Stimulated activated CD4-positive, alpha-beta T cell treated with anti-CD3 and anti-CD28 coated beads, Interleukin-12 subunit alpha, Interleukin-12 subunit beta, amount 100 ng/mL, for 48 hours (primary cell): Measurements from ENCODE around the gene SLC23A1.

ENCODE experiments used
- DNase-seq, 3 donors: peaks; one replicate each; pipeline ENCODE4 v3.0.0-alpha.2; 2020; ENCODE audit warnings: low read depth in 2 of 3, low spot score in 1 of 3

Gene SLC23A1

DNA sequence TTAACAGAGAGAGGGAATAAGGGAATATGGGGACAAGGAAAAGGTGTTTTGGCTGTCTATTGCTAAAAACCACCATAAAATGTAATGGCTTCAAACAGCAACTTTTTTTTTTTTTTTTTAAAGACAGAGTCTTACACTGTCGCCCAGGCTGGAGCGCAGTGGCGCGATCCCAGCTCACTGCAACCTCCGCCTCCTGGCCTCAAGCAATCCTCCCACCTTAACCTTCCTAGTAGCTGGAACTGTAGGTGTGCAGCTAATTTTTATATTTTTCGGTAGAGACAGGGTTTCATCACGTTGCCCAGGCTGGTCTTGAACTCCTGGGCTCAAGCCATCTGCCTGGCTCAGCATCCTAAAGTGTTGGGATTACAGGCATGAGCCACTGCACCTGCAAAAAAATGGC lies 25.1 kb upstream of the SLC23A1 start:
- DNase-seq = no peak

DNA sequence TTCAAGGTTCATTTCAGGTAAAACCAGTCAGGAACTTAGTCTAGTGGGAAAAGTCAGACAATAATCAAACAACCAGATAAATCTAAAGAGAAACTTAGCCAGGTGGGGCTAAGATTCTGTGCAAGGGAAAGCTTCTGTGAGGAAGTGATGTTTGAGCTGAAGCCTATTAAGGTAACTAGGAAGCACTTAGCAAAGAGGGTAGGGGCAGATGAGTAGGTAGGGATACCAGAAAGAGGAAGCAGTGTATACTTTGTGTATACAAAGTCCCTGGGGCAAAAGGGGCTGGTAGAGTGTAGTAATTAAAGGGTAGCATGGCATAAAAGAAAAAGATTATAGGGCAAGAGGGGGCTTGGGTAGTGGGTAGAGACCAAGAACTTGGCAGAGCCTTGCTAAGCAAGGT lies 24.4 kb upstream of the SLC23A1 start:
- DNase-seq = no peak

DNA sequence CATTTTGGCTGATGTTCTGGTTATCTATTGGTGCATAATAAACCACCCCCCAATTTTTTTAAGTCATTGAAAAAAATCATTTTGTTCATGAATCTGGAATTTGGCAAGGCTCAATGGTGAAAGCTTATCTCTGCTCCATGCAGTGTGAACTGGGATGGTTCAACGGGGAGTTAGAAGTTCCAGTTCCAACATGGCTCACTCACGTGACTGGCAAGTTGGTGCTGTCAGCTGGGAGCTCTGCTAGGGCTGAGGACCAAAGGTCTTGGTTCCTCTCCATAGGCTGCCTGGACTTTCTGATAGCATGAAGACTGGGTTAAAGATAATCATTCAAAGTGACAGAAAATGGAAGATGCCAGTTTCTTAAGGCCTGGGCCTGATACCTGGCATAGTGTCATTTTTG lies 23.9 kb upstream of the SLC23A1 start:
- DNase-seq = no peak

DNA sequence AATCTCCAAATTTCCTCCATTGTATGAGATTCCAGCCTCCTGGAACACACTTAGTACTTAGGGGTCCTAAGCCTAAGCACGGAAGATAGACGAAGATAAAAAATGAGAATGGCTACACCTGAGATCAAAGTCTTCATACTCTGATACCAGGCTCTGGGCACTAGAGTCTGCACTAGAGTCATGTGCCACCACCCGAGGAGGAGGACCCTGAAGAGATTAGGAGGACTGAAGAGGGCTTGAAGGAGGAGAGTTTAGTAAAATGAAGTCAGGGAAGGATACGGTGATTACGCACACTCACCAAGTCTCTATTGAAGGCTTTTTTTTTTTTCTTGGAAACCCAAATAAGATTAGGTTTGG lies 21.4 kb upstream of the SLC23A1 start:
- no peak for DNase-seq

DNA sequence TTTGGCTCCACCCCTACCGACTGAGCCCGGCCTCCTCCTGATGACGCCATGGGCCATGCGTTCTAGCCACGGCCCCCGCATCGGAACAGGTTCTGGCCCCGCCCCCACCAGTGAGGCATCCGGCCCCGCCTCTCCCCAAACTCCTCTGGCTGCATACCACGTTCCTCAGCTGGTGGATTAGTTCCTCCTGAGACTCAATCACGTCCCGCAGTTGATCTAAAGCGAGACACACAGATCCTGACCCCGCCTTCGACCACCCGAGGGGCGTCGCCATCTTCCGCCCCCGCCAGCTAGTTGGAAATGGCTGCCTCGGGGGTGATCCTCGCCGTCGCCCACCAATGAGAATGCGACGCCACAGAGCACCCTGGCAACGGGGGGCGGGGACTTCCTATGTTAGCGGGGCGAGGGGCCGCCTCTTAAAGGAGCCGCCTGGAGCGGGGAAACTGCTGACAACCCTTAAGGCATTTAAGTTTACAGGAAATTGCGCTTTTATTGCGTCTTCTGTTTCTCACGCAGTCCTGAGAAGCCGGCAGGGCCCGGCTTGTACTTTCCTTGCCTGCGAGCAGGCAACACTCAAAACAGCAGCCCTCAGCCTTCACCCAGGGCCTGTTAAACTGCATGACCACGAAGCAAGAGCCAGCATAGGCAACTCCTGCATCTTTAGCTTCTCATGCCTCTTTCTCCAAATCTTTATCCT lies 20.8 kb upstream of the SLC23A1 start, which contains the start of gene SPATA24:
SPATA24 (minus strand) TSS at position 303 of the 697 bp plus-strand sequence; CDS start at position 274, 29 bp downstream.
- peak; percentile 96 to 98 (median 98) for DNase-seq

DNA sequence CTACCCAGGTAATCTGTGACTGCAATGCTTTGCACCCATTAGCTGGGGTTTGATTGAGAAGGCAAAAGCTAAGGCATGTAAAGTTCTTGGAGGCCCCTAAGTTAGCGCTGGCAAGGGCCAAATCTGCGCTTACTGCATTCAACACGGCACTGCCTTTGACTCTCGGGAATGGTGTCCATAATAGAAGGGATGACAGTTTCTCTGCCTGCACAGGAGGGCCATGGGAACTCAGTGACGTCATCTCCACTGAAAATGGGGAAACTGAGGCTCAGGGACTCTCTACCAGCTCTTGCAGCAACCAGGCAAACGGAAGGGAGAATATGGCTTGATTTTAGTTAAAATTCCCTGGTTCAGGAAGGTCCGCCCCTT lies 20.3 kb upstream of the SLC23A1 start:
- DNase-seq = no peak

DNA sequence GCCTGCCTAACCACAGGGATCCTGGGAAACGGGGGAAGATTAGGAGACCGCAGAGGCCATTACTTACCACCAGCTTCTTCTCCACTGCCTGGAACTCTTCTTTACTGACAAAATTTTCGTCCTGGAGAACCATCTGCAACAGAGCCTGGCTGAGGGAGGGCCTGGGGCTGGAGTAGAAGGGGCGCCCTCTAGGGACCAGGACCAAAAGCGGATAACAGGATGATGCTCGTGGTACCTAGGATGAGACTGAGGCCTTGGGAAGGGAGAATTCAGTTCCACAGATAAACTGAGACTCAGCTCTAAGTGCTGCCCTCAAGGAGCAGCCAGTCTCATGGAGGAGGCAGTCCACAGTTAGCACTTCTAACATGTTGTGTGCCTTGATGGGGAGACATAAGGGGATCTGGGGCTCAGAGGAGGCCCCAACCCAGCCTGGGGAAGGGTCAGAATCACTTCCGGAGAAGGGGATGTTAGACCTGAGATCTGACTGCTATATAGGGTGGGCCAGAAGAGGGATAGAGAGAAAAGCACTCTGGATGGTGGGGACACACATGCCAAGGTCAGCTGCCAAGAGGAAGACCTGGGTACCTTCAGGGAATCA lies 19.6 kb upstream of the SLC23A1 start:
- DNase-seq = no peak

DNA sequence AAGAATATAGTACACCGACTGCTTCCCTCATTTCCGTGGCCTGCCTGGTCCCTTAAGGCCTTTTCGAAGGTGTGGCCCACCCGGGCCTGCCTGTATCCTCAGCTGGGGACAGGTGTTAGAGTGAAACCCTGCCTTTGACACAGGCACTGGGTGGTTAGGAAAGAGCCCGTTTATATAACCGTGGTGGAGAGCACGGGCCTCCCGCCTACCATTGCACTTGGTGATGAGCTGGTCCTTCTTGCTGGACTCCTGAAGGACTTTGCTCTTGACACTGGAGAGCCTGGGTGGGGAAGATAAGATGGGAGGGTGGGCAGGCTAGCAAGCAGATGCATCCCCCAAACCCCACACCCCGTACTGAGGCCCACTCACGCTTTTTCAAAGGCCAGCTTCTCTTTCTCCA lies 18.4 kb upstream of the SLC23A1 start:
- DNase-seq = no peak

DNA sequence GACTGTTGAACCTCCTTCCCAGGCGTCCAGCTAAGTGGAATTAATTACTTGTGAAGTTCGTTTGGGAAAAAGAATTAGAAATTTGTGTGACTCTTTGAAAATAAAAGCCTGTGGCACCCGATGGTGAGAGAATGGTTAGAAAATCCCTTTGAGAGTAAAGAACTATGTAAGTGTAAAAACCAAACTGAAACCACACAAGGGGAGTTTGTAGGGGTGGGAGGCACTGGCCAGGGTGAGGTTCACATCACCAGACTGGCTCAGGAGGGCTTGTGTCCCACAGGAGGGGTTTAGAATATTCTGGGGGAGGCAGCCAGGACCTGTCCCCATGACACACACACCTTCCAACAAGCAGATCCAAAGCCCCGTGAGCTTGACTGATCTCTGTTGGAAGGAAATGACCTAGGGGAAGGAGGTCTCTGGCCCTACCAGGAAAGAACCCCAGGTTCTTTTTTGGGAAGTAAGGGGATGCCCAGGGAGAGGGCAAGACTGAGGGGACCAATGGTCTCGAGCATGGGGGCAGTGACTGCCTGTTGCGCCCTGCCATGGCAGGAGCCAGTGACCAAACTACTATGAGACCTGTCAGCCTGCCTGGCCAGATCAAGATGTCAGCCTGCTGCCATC lies 16.5 kb upstream of the SLC23A1 start:
- no peak for DNase-seq

DNA sequence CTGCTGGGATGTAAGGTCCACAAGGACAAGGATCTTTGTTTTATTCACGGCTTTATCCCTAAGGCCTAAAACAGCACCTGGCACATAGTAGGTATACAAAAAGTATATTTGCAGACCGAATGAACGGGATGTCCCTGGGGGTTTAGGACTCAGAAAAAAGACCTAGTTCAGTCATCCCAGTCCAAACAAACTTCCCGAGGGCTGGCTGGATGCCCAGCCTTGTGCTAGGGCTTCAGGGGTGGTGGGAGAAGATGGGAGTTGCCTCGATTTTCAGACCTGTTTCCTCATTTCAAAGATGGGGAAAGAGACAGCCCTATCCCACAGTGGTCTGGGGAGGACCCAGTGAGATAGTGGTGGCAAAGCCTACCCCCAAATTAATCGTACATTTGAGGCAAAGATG lies 14.8 kb upstream of the SLC23A1 start:
- no peak for DNase-seq

DNA sequence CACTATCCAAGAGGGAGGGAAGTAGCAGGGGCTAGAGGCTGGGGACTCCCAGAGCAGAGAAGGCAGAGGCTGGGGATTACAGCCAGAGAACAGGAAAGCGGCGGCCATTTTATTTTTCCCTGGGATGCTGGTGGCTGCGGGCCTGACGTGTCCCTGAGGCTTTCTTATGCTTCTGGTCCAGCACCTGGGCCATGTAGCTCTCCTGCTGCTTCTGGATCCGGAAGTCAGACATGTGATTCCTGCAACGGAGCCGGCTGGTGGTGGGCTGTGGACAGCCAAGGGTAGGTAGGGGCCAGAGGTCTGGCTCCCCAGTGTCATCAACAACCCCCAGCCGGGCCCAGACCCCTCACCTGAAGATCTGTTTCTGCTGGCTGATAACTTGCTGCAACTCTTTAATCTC lies 13.6 kb upstream of the SLC23A1 start:
- DNase-seq = no peak

DNA sequence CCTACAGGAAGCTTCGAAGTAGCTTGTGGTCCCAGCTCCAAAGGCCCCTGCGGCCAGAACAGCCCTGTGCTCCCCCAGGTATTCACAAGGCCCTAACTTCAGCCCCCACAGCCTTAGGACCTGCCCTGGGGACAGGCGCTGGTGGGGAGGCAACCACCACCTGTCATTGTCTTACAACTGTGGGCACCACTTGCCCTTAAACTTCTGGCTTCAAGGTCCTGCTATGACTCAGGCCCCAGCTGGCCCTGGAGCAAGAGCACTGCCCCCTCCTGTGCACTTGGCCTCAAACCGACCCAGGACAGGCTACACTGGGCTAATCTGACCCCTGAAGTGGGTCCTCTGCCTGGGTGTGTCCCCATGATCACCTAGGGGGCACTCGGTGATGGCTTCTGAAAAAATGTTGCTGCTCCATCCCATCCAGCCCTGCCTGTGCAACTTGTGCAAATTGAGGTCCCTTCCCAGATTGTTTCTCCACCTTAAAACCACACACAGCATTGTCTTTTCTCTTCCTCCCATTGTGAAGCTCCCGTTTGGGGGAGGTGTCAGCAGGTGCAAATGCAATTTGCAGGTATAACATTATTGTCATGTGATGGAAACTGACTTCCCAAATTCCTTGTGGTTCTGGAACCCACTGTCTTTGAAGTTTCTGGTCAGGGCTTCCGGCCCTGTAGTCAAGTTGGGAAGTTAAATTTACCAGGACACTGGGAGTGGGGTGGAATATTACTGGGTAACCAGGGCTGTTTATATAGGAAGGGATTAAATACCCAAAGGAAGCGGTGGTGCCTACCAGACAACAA lies 12.9 kb upstream of the SLC23A1 start:
- DNase-seq = no peak

DNA sequence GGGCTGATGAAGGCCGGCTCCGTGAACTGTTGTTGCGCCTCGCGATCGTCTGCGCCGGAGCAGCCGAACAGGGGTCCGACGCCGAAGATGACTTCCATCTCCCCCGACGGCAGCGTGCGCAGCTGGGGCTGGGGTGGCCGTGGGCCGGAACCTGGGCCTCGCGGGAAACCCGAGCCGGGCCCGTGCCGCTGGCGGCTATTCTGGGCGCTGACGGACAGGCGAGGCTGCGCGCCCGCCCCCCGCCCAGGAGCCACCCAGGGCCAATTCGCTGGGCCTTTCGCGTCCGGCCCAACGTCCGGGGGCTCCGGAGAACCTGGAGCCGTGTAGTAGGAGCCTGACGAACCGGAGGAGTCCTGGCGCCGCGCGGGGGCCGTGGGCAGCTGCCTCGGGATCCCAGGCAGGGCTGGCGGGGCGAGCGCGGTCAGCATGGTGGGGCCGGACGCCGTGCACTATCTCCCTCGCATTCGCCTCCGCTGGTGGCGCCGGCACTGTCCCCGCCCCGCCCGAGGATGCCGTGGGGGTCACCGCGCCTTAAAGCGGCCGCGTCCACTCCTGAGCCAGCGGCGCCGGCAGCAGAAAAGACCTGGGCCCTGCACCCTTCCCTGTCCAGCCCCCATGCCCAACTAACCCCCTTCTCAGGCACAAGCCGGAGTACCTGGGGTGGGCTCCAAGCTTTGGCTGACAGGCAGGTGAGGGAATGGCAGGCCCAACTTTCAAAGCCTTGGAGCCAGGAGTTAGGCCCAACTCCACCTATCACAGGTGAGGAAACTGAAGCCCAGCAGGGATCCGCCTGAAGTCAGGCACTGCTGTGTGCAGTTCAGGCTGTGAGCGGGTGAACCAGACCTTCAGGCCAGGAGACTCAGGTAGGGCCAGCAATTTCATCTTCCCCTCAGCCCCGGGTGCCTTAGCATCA lies 11.8 kb upstream of the SLC23A1 start, which contains the start of gene PROB1:
PROB1 (minus strand) TSS at position 451 of the 913 bp plus-strand sequence; CDS start at position 428, 23 bp downstream.
- no peak for DNase-seq

DNA sequence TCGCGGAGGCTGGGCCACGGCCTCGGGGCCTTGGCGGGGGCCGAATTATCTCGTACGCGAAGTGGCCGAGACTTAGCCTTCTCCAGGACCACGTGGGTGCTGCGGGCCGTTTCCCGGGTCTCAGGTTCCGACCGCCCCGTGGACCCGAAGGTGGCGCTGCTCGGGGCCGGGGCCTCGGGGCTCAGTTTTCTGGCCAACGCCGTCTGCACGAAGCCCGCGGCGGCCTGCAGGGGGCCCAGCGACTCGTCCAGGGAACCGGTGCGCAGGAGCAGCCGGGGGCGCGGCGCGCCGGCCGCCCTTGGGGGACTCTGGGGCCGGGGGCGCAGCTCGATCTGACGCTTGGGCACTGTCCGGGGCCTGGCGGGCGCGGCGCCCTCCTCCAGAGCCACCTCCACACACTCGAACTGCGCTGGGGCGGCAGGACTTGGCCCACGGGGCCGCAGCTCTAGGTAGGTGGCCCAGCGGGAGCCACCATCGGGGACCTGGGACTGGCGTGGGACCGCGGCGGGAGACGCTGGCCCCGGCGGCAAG lies 11.1 kb upstream of the SLC23A1 start:
- DNase-seq = peak in 2 of 3 donors; percentile 48 to 56

DNA sequence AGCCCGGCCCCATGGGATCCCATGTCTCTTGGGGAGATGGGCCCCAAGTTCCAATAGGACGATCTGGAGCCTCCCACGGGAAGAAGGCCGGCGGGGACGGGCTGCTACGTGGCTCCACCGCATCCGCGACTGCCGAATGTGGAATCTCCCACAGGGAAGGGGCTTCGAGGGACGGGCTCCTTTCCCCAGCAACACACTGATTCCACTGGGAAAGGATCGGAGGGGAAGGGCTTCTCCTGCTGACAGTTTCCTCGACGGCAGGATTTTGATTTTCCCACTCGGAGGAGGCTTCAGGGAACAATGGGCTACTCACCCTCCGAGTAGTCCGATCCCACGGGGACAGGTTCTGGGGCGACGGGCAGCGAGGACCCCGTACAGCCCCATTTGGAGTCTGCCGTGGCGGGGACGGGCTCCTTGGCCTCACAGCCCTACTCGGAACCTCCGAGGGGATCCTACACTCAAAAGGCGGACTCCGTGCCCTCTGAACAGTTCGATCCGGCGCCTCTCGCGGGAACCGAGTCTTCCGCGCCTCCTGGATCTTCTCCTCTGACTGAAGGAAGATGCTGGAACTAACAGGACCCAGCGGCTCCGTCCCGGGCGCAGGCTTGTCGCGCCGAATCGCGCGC lies 10.5 kb upstream of the SLC23A1 start:
- no peak for DNase-seq

DNA sequence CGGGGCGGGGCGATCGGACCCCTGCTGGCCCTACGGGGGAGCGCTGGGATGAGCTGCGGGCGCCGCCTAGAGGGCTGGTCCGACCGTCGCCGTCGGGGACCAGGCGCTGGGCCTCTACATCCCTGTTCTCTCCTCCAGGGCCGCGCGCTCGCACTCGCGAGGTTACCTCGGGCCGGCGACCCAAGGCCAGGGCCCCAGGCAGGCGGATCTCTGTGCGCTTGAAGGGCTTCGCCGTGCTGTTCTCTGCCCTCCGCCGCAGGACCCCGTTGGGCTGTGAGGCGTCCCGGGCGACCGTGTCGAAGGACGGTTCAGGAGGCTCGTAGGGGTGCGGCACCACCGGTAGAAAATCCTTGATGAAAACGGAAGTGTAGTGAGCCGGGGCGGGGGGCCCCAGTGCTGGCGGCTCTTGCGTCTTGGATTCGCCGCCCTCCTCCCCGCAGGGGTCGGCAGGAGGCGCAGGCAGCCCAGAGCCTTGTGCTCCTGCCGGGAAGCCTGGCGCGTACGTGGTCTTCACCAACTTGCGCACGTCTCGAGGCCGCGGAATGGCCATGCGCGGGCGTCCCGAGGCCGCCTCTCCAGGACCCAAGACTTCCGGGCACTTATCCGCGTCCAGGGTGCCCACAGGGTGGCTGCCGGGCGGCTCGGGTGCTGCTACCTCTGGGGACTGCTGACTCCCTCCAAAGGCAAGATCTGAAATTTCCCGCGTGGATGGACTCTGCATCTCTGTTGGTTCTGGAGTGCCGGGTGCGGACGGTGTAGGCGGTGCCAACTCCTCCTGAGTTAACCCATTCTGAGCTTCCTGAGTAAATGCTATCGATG lies 9.8 kb upstream of the SLC23A1 start:
- DNase-seq = peak; percentile 74 to 84 (median 80)

DNA sequence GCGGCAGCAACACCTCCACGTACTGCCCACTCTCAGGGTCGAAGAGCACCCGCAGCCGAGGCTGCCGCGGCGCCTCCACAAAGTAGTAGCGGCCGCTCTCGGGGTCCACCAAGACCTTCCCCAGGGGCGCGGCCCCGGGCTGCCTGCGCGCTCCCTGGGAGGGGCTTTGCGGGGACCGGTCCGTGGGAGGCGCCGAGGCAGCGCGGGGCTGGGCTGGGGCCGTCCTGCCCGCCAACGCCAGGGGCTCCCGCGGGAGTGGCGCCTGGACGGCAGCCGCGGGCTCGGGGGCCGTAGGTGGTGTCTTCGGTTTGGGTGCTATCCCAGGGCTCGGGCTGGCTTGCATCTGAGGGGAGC lies 9.2 kb upstream of the SLC23A1 start:
- DNase-seq = no peak

DNA sequence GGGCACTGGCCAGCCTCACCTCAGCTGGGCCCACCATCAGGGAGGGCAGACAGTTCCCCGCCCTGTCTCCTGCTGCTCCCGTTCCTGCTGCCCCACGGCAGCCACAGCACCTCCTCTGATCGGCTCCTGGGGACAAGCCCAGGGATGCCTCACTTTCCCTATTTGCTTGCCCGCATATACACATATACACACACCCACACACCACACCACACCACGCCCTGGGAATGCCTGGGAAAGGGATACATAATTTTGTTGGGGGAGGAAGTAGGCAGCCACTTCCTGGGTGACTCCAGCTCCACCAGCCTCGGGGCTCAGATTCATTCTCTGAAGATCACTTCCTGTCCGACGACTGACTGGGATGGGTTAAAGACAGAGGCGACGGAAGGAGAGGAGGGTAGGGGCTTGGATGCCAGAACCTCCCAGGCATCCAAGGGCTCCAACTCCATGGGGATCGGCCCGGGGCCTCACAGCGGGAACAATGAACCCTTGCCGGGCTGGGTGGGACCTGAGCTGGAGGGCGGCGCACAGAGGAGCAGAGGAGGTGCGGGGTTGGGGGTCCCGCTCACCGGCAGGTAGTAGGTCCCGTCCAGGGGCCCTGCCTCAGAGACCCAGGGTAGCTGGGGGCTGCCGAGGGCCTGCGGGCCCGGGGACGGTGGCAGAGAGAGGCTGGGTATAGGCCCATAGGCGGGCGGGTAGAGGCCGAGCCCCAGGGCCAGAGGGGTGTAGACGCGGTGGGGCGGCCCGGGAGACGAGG lies 8.7 kb upstream of the SLC23A1 start:
- DNase-seq = no peak
